Gastrocnemius medialis (tissue), 4 donors: ENCODE data around the gene MMRN2. TPM values are rescaled to one million over a fixed set of nuclear protein-coding genes. Genes with fewer than 3 reads are reported as not detected.
"Not testable (repeated sequence)": the region's sequence is repeated elsewhere in the genome, so short reads cannot be mapped to it uniquely, and the experiment has no call there.

Experiments
- ATAC-seq, 2 donors: fragments of 150-250 bp; one replicate each; pipeline ENCODE4 v1.9.1; 2016
- DNase-seq, 2 donors: peaks; one replicate each; pipeline ENCODE4 v3.0.0-alpha.2; 2019
- H3K27ac ChIP-seq, 4 donors: fragments of 200-600 bp; sonication (generic); 1 replicate in 1 of 4; 2 replicates in 3 of 4; pipeline ENCODE4 v1.5.1; 2016 to 2018; ENCODE audit warnings: mild to moderate bottlenecking in 2 of 4, moderate library complexity in 1 of 4
- H3K27me3 ChIP-seq, 3 donors: fragments of 200-600 bp; sonication (generic) in 2 of 3; 1 replicate in 1 of 3; 2 replicates in 2 of 3; pipeline versions ENCODE4 v1.5.1 to v1.6.0; 2016 to 2019; ENCODE audit warnings: mild to moderate bottlenecking in 1 of 3, moderate library complexity in 1 of 3
- H3K36me3 ChIP-seq, 2 donors: fragments of 200-600 bp; sonication (generic) in 1 of 2; one replicate each; pipeline ENCODE4 v1.5.1; 2017 to 2018
- H3K4me1 ChIP-seq, 2 donors: fragments of 200-600 bp; sonication (generic) in 1 of 2; one replicate each; pipeline ENCODE4 v1.5.1; 2016 to 2017; ENCODE audit warnings: mild to moderate bottlenecking in 2 of 2
- H3K4me3 ChIP-seq, 4 donors: fragments of 200-600 bp; sonication (generic) in 3 of 4; 1 replicate in 1 of 4; 2 replicates in 3 of 4; pipeline ENCODE4 v1.5.1; 2016 to 2019; ENCODE audit warnings: mild to moderate bottlenecking in 2 of 4
- H3K9me3 ChIP-seq, 3 donors: fragments of 200-600 bp; sonication (generic) in 2 of 3; 1 replicate in 1 of 3; 2 replicates in 2 of 3; pipeline ENCODE4 v1.5.1; 2016 to 2019
- CTCF ChIP-seq, 5 experiments: fragments of 450-650 bp in 3 of 5; fragments of 200-600 bp in 2 of 5; sonication (generic) in 2 of 5; IDR thresholded peaks in 4 of 5; conservative IDR thresholded peaks in 1 of 5; 1 replicate in 4 of 5; 2 replicates in 1 of 5; pipeline ENCODE4 v1.5.1; 2016 to 2019; ENCODE audit warnings: antibody characterized with exemption in 5 of 5, mild to moderate bottlenecking in 3 of 5, moderate library complexity in 3 of 5
- POLR2A ChIP-seq, 2 donors: fragments of 450-650 bp; IDR thresholded peaks; one replicate each; pipeline ENCODE4 v1.6.1; 2017; ENCODE audit warnings: antibody characterized with exemption in 2 of 2, mild to moderate bottlenecking in 2 of 2, moderate library complexity in 2 of 2
- in situ Hi-C, 4 donors: fragments of 200-750 bp; cut with MboI; loops; one replicate each; pipeline versions ENCODE4 v1.15.0 to v1.8.0; 2017; ENCODE audit warnings: low sequenced_read_pairs in 4 of 4
- intact Hi-C: fragments of 100-400 bp; cut with DNase I; formaldehyde crosslinking; loops from one replicate; pipeline ENCODE4 v1.15.1; 2023; ENCODE audit warnings: low total_unique reads
- total RNA-seq, 4 donors: library from RNA; depleted of rRNA; stranded (reverse); fragments of >200 nt; gene quantifications; one replicate each; pipeline versions ENCODE4 v1.1.0 to v1.2.3, GENCODE V29; 2016

MMRN2 gene
- total RNA-seq, 4 donors from 2014 or later: 14.6 to 34.8 (median 25.8) TPM

DNA sequence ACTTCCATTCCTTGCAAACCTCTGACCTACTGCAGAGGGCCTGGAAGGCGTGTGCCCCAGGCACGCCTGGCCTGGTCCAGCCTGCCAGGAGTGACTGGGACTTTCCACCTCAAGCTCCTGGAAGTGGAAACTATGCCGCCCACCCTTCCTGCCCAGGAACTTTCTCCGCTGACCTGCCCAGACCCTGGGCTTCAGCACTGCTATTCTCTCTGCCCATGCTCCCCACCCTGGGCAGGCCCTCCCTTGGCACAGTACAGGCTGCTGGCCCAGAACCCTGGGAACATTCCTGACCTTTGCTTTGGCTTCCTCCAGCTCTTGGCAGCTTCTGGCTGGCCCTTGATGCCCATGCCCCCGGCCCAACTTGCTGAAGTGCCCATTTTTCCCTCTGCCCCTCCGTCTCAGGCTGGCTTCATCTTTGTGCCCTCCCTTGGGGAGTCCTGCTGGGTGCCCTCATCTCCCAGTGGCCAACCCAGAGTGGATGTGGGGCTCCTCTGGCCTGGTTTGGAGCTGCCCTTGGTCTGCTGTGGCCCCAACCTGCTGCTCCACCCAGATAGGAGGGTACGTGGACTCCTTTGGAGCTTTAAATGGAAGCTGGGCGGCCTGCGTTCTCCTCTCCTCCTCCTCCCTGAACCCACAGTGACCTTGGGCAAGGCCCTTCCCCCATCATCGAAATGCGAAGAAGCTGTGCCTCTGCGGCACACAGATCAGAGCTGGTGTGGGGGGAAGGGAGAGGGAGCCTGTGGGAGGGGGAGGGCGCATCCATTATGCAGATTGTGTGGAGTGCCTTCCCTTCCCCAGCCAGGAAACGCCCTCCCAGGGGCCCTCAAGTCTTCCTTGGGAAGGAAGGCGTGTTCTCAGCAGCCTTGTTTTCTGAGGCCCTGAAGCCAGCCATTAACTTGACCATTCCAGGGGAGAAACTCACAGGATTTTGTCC, 3.4 kb downstream of the MMRN2 start:
- intact Hi-C loops: no loop called here
- Histone ChIP-seq H3K27ac (peak overlapping the region; percentile 72 to 79 (median 78)), H3K9me3 (no peaks in the 10 kb centered on the region), H3K36me3 (no peaks in the 10 kb centered on the region), H3K4me1 (peaks cover 3 to 16% of the 10 kb centered on the region in 2 donors), H3K4me3 (peak overlapping the region in 3 of 4 donors; percentile 41 to 55 (median 51)), H3K27me3 (no peaks in the 10 kb centered on the region)
- TF ChIP-seq CTCF (IDR thresholded peaks at IDR 0.05 in 4 of 5, conservative IDR thresholded peaks at IDR 0.05 in 1 of 5) (no peak), POLR2A (IDR thresholded peaks at IDR 0.05) (no peak)
- in situ Hi-C loops: no loop called here
- no peak for DNase-seq
- peak; percentile 48 to 49 for ATAC-seq

GRCh38 chr10:86952697-86953096, 4.7 kb downstream of the MMRN2 start:
- Histone ChIP-seq H3K4me1 (peaks cover 0 to 16% of the 10 kb centered on the region in 2 donors), H3K27ac (peak overlapping the region in 3 of 4 donors; percentile 78 to 79 (median 78))
- ATAC-seq, intact Hi-C loops, H3K4me3 ChIP-seq, H3K9me3 ChIP-seq, DNase-seq, H3K36me3 ChIP-seq, H3K27me3 ChIP-seq, in situ Hi-C loops: not testable (repeated sequence)

DNA sequence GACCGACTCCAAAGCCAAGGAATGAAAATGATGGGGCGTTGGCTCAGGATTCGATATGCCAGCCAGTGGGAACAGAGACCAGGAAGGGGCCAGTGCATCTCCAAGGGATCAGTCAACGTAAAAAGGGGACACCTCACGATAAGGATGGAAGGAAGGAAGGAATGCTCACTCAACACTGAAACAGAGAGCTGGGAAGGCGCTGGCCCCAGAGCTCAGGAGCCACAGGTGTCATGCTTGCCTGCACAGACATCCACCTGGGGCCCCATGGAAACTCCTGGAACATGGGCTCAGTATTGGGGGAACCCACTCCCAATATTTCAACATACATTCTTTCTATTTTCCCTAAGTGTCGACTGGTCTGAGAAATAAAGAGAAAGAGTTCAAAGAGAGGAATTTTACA, 5.3 kb downstream of the MMRN2 start:
- DNase-seq (no peak), ATAC-seq (no peak)
- Histone ChIP-seq H3K4me1 (peaks cover 0 to 16% of the 10 kb centered on the region in 2 donors), H3K36me3 (no peaks in the 10 kb centered on the region), H3K27ac (peak overlapping the region in 2 of 4 donors; percentile 78 to 79), H3K9me3 (no peaks in the 10 kb centered on the region), H3K4me3 (no peak overlapping the region), H3K27me3 (no peaks in the 10 kb centered on the region)
- TF ChIP-seq CTCF (IDR thresholded peaks at IDR 0.05 in 4 of 5, conservative IDR thresholded peaks at IDR 0.05 in 1 of 5) (no peak), POLR2A (IDR thresholded peaks at IDR 0.05) (no peak)
- intact Hi-C loops (no loop called here), in situ Hi-C loops (no loop called here)

DNA sequence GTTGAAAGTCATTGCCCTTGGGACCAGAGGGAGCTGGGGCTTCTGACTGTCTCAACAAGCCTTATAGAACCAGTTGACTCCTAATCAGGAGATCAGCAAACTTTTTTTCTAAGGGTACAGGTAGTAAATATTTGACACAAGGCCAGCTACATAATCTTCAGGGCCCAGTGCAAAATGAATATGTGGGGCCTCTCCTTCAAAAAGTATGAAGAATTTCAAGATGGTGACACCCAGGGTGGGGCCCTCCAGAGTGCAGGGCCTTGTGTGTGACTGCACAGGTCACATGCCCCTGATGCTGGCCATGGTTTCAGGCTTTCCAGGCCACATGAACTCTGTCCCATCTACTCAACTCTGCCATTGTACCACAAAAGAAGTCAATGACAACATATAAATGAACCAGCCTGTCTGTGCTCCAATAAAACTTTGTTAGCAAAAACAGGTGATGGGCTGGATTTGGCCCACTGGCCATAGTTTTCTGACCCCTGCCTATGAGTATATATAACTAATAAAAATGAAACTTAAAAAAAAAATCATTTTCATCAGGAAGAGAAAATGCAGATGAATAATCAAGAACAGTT, 6.1 kb downstream of the MMRN2 start:
- H3K36me3 ChIP-seq: no peaks in the 10 kb centered on the region
- no peak for ATAC-seq
- intact Hi-C loops (no loop called here), in situ Hi-C loops (no loop called here)
- no peak for TF ChIP-seq CTCF (IDR thresholded peaks at IDR 0.05 in 4 of 5, conservative IDR thresholded peaks at IDR 0.05 in 1 of 5)
- no peak for TF ChIP-seq POLR2A (IDR thresholded peaks at IDR 0.05)
- DNase-seq: no peak
- no peaks in the 10 kb centered on the region for H3K9me3 ChIP-seq
- H3K4me3 ChIP-seq: no peak overlapping the region
- H3K27me3 ChIP-seq: no peaks in the 10 kb centered on the region
- H3K27ac ChIP-seq: no peak overlapping the region
- peaks cover 5 to 19% of the 10 kb centered on the region in 2 donors for H3K4me1 ChIP-seq

DNA sequence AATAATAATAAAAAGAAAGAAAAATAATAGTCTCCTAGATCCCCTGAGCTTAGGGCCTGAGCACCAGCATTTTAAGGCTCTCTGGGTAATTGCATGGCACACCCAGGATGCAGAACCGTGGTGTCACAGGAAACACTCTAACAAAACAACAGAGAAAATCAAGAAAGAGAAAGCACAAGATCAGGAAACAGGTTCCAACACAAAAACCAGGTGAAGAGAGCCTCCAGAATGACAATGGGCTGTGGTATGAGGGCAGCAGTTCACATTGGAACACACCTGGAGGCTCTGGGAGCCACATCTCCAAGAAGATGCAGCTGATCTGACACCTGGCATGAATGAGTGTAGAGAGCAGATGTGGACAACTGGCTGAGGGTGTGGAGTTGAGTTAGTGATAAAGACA, 7.1 kb downstream of the MMRN2 start:
- Histone ChIP-seq H3K27me3 (no peaks in the 10 kb centered on the region), H3K36me3 (no peaks in the 10 kb centered on the region), H3K4me3 (no peak overlapping the region), H3K4me1 (peaks cover 14 to 28% of the 10 kb centered on the region in 2 donors), H3K27ac (no peak overlapping the region), H3K9me3 (no peaks in the 10 kb centered on the region)
- in situ Hi-C loops: no loop called here
- ATAC-seq (no peak), DNase-seq (peak in 1 of 2 donors; percentile 1)
- intact Hi-C loops: no loop called here
- TF ChIP-seq POLR2A (IDR thresholded peaks at IDR 0.05) (no peak), CTCF (IDR thresholded peaks at IDR 0.05 in 4 of 5, conservative IDR thresholded peaks at IDR 0.05 in 1 of 5) (no peak)

GRCh38 chr10:86947806-86948205, 9.6 kb downstream of the MMRN2 start:
- H3K27ac ChIP-seq, H3K36me3 ChIP-seq, DNase-seq, H3K27me3 ChIP-seq, H3K4me3 ChIP-seq, ATAC-seq, intact Hi-C loops, H3K9me3 ChIP-seq: not testable (repeated sequence)
- peaks cover 26 to 32% of the 10 kb centered on the region in 2 donors for H3K4me1 ChIP-seq
- in situ Hi-C loops: loop anchor here in 1 of 4 donors (25.0 kb wide), 1 partner anchor 139 kb away; the partner anchor contains the start of genes GLUD1 and SHLD2
